GM21825 (cell line): ENCODE results near the gene PRPF39.
"Not testable (repeated sequence)": the region's sequence is repeated elsewhere in the genome, so short reads cannot be mapped to it uniquely, and the experiment has no call there.

Experiments used
- ATAC-seq: cut with Tn5 transposase; IDR thresholded peaks from one replicate; pipeline ENCODE4 v1.9.1; 2021; ENCODE audit warnings: mild to moderate bottlenecking, moderate library complexity; ENCODE audit not compliant: unreplicated experiment

Gene PRPF39

GRCh38 chr14:45080416-45080968 lies 3.4 kb upstream of the PRPF39 start:
- ATAC-seq: not testable (repeated sequence)

DNA sequence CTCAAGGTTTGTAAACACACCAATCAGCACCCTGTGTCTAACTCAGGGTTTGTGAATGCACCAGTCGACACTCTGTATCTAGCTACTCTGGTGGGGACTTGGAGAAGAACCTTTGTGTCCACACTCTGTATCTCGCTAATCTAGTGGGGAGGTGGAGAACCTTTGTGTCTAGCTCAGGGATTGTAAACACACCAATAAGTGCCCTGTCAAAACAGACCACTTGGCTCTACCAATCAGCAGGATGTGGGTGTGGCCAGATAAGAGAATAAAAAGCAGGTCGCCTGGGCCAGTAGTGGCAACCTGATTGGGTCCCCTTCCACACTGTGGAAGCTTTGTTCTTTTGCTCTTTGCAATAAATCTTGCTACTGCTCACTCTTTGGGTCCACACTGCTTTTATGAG lies 2.8 kb upstream of the PRPF39 start:
- not testable (repeated sequence) for ATAC-seq

GRCh38 chr14:45082420-45082819 lies 1.5 kb upstream of the PRPF39 start:
- ATAC-seq: no peak

GRCh38 chr14:45083617-45083975 lies 320 bp upstream of the PRPF39 start:
- ATAC-seq: no peak

DNA sequence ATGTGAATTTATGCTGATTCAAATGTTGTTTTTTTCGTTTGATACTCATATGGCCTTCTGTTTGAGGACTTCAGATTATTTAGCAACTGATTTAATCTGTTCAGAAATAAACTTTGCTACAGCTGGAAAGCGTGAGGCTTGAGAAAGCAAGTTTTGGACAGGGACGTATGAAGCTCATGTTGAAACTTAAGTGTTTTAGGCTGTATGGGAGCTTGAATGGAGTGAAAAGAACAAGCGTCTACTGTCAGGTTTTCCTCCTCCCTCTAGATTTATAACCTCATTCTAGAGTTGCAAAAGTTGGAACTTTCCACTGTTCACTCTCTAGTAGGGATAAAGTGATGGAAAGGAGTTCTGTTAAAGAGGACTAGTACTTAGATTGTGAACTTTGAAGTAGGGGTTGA lies 1.0 kb downstream of the PRPF39 start:
- ATAC-seq: no peak

- peak; percentile 55 for ATAC-seq
Measured at GRCh38 chr14:45089813-45090212, 5.9 kb downstream of the PRPF39 start.

- no peak for ATAC-seq
Measured at GRCh38 chr14:45091710-45092109, 7.8 kb downstream of the PRPF39 start.

GRCh38 chr14:45094275-45094674 lies 10.4 kb downstream of the PRPF39 start:
- no peak for ATAC-seq

DNA sequence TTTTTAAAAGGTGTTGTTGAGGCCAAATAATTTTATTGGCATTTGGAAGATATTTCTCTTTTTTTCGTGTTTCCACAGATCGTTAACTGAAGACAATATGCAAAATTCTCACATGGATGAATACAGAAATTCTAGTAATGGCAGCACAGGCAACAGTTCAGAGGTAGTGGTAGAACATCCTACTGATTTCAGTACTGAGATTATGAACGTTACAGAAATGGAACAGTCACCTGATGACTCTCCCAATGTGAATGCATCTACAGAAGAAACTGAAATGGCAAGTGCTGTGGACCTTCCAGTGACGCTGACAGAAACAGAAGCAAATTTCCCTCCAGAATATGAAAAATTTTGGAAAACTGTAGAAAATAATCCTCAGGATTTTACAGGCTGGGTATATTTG lies 11.2 kb downstream of the PRPF39 start:
- ATAC-seq: no peak

DNA sequence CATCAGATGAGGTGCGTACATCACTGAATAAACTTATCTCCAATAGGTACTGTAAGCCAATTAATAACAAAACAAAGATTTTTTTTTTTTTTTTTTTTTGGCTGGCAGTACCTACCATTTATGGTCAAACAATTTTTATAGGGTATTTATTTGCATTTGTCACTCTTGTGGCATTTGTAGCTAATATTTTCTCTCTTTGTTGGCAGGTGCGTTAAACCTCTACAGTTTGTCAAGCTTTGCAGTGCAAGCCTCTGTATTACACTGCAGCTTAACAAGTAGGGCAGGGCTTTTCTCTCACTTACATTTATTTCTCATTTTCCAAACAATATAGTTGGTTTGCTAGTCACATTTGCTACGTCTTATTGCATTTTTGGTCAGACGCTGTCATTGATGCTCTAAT lies 12.3 kb downstream of the PRPF39 start:
- ATAC-seq: no peak

DNA sequence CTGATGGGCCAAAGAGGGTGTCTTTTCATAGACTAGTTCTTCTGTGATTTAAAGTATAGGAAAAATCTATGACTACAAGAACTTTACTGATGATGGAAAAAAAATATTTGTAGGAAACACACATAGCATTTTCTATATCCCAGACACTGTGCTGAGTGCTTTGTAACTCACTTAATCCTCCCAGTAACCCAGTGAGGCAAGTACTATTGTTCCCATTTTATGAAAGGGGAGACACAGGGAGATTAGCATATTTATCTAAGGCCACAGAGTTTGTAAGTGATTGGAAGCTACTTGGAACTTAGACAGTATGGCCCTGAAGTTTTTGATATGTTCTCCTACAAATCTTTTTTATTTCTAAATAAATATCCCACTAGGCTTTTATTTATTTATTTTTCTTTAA lies 19.9 kb downstream of the PRPF39 start:
- no peak for ATAC-seq

DNA sequence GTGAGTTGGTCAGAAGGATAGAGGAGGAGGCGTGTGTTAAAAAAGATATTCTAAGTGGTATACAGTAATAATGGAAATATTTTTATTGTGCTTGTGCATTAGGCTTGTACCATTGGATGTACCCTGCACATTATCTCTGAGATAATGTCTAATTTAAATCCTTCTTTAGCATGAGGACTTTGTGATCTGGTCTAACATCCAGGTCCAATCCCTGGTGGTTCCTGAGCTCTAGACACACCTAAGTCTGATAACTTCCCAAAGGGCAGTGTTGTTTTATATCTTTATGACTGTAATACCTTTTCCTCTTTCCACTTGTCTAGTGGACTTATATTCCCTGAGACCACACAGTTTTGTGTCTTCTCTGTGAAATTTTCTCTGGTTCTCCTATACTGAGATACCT lies 20.6 kb downstream of the PRPF39 start:
- no peak for ATAC-seq

- no peak for ATAC-seq
Measured at GRCh38 chr14:45112896-45113781, 29.2 kb downstream of the PRPF39 start.

GRCh38 chr14:45114327-45114726 lies 30.4 kb downstream of the PRPF39 start:
- no peak for ATAC-seq

DNA sequence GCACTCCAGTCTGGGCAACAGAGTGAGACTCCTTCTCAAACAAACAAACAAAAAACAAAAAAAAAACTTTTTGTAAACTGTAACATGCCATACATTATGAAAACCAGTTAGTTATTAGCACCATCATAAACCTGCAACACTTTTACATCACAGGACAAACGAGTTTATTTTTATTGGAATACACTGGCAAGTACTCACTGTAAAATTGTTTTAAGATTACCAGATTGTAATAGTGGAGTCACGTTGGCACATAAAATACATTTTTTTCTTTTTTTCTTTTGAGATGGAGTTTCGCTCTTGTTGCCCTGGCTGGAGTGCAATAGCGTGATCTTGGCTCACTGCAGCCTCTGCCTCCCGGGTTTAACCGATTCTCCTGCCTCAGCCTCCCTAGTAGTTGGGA lies 34.7 kb downstream of the PRPF39 start:
- ATAC-seq: no peak

GRCh38 chr14:45120096-45120495 lies 36.2 kb downstream of the PRPF39 start:
- no peak for ATAC-seq

DNA sequence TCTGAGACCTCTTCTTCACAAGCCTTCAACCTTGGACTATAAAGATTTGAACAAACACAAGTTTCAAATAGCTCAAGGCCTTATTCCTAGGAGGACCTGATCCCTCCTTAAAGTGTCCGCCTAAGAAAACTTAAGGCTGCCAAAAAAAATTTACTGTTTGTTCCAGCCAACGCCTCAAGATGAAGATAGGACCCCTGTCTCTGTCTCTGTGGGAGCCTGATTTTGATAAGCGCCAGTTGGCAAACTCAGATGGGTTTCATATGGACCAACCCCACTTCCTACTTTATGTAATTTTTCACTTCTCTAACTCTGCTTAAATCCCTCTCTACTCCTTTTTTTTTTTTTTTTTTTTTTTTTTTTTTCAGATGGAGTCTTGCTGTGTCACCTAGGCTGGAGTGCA lies 39.4 kb downstream of the PRPF39 start:
- no peak for ATAC-seq

GRCh38 chr14:45125754-45126153 lies 41.8 kb downstream of the PRPF39 start:
- ATAC-seq: peak; percentile 51

DNA sequence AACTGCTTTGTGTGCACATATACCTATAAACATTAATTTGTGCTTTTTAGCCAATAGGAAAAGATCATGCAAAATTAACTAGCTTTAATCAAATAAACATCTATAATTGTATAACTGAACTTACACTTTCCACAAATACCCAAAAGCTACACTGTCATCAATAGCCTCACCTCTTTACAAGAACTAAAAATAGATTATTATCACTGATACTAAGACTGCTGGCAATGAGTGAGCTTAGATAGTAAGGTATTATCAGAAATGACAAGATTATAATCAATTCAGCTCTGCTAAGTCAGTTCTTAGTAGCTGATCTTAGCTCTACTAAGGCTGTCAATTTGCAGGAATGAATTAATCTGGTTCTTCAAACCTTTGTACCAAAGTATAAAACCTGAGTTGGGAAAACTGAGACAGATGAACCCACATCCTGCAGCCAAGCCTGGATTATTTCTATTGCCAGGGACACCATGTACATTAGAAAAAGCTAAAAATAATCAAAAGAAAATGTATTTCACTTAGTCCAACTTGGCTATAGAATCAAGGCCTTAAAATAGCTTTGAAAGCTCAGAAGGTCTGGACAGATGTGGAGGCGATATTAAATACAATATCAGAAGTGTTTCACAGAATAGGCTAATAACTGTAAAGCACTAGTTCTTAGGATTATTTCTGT lies 45.2 kb downstream of the PRPF39 start:
- ATAC-seq: no peak

GRCh38 chr14:45133683-45134050 lies 49.8 kb downstream of the PRPF39 start:
- ATAC-seq: no peak

DNA sequence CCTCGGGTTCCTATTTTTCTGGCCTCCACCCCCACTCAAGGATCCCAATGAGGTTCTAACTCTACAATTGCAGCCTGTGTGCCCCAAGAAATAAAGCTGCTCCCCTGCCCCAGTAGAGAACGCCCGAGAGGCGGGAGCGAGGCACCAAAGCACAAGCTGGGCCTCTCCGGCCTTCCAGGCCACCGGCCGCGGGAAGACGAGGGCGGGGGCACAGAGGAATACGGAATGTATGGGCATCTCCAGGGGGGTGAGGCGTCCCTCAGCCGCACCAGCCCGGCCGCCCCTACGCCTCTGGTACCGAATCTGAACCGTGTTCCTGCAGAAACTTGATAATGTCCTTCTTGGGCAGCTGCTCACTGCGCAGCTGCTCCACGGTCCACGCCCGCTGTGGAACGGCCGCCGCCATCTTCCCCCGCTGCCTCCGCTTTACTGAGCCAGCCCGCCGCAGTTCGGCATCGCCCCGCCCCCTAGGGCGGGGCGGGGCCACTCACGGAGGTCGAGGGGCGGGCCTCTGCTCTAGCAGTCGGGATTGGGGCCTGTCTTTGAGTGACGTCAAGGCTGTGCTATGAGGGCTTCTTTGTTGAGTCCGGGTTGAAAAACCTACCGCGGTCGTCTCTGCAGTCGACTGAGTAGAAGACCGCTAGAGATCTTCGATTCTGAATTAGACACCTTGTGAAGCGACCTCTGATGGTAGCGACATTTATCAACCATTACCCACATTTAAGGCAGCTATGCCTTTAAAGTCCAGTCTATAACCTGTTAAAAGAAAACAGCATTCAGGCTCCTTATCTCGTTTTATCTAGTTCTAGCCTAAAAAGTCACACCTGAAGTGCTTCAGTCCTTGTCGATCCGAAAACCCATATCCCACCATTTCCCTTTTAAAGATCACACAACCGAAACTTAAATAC lies 50.4 kb downstream of the PRPF39 start, which contains the start of gene FKBP3:
TSS of gene FKBP3 (minus strand) at position 431 of the 908 bp plus-strand sequence. CDS start at position 406, 25 bp downstream.
- ATAC-seq: peak; percentile 87
